ENCODE measurements around the gene HTRA3.

DNA sequence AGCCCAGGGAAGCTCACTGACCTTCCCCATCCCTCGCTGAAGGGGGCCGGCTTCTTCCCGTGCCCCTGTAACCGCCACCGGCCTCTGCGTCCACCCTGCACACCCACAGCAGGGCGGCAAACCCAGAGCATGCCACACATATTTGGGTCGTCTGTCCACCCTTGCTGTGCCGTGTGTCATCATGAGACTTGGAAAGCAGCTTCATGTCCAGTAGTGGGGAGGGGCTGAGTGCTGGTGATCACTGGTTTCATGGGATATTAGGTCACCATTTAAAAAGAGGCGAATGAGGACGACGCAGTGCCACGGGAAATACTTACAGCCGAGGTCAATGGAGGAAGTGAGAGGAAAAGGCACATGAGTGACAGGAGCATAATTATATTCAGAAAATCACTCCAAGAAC lies 74.8 kb downstream of the HTRA3 start:
- TF ChIP-seq, protein P1, sequence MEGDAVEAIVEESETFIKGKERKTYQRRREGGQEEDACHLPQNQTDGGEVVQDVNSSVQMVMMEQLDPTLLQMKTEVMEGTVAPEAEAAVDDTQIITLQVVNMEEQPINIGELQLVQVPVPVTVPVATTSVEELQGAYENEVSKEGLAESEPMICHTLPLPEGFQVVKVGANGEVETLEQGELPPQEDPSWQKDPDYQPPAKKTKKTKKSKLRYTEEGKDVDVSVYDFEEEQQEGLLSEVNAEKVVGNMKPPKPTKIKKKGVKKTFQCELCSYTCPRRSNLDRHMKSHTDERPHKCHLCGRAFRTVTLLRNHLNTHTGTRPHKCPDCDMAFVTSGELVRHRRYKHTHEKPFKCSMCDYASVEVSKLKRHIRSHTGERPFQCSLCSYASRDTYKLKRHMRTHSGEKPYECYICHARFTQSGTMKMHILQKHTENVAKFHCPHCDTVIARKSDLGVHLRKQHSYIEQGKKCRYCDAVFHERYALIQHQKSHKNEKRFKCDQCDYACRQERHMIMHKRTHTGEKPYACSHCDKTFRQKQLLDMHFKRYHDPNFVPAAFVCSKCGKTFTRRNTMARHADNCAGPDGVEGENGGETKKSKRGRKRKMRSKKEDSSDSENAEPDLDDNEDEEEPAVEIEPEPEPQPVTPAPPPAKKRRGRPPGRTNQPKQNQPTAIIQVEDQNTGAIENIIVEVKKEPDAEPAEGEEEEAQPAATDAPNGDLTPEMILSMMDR (IDR thresholded peaks at IDR 0.05; ENCODE audit: insufficient read depth, low read length): no peak
- TF ChIP-seq POLR2AphosphoS5 (IDR thresholded peaks at IDR 0.05; ENCODE audit: low read depth) (no peak), GABPA (IDR thresholded peaks at IDR 0.05; ENCODE audit: low read depth) (no peak), SPI1 (IDR thresholded peaks at IDR 0.05; ENCODE audit: borderline replicate concordance, low read depth) (no peak)
- TF ChIP-seq, protein P2, sequence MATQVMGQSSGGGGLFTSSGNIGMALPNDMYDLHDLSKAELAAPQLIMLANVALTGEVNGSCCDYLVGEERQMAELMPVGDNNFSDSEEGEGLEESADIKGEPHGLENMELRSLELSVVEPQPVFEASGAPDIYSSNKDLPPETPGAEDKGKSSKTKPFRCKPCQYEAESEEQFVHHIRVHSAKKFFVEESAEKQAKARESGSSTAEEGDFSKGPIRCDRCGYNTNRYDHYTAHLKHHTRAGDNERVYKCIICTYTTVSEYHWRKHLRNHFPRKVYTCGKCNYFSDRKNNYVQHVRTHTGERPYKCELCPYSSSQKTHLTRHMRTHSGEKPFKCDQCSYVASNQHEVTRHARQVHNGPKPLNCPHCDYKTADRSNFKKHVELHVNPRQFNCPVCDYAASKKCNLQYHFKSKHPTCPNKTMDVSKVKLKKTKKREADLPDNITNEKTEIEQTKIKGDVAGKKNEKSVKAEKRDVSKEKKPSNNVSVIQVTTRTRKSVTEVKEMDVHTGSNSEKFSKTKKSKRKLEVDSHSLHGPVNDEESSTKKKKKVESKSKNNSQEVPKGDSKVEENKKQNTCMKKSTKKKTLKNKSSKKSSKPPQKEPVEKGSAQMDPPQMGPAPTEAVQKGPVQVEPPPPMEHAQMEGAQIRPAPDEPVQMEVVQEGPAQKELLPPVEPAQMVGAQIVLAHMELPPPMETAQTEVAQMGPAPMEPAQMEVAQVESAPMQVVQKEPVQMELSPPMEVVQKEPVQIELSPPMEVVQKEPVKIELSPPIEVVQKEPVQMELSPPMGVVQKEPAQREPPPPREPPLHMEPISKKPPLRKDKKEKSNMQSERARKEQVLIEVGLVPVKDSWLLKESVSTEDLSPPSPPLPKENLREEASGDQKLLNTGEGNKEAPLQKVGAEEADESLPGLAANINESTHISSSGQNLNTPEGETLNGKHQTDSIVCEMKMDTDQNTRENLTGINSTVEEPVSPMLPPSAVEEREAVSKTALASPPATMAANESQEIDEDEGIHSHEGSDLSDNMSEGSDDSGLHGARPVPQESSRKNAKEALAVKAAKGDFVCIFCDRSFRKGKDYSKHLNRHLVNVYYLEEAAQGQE (IDR thresholded peaks at IDR 0.05; ENCODE audit: insufficient replicate concordance, low read depth): no peak
